A549 (cell line): Measurements from ENCODE around the gene COL5A1. TPM values are rescaled to one million over a fixed set of nuclear protein-coding genes. Genes with fewer than 3 reads are reported as not detected.

Source experiments
- ATAC-seq, 2 experiments: fragments of 200-7000 bp in 1 of 2; fragments of >200 bp in 1 of 2; cut with Nextera tagmentation in 1 of 2; cut with Tn5 transposase in 1 of 2; 3 replicates each; pipeline versions ENCODE4 v1.8.0 to v1.9.1; 2018 to 2020; ENCODE audit warnings: mild to moderate bottlenecking in 1 of 2, moderate library complexity in 1 of 2
- CTCF ChIA-PET: fragments of 300-600 bp; sonication (Branson Sonifier 250); formaldehyde crosslinking; extraction: SDS; loops from one replicate; lab custom pipeline; 2021; ENCODE audit warnings: antibody characterized with exemption, inconsistent platforms; lab: Yijun Ruan, JAX
- POLR2A ChIA-PET: fragments of 350-600 bp; formaldehyde crosslinking; extraction: SDS; loops from one replicate; lab custom pipeline; 2021; ENCODE audit warnings: antibody characterized with exemption, inconsistent platforms; lab: Yijun Ruan, JAX
- DNase-seq, 2 experiments: peaks; one replicate each; pipeline versions ENCODE4 v3.0.0 to v3.0.0-alpha.2; 2011 to 2016; ENCODE audit warnings: low read depth in 1 of 2, low spot score in 1 of 2
- FAIRE-seq: peaks from 2 replicates; lab custom pipeline; 2011; peaks lifted over from hg19 to GRCh38; lab: Jason Lieb, UNC
- H3K27ac ChIP-seq, 2 experiments: fragments of >200 bp; sonication (Bioruptor Twin); formaldehyde crosslinking; 3 replicates each; pipeline ENCODE4 v1.5.1; 2016 to 2017
- H3K4me1 ChIP-seq: fragments of >200 bp; sonication (Bioruptor Twin); formaldehyde crosslinking; 3 replicates; pipeline ENCODE4 v1.6.1; 2016
- H3K4me2 ChIP-seq: fragments of >200 bp; sonication (Bioruptor Twin); formaldehyde crosslinking; 3 replicates; pipeline ENCODE4 v1.6.1; 2016
- H3K4me3 ChIP-seq: fragments of >200 bp; sonication (Bioruptor Twin); formaldehyde crosslinking; 3 replicates; pipeline ENCODE4 v1.5.1; 2016
- H3K9me3 ChIP-seq: fragments of >200 bp; sonication (Bioruptor Twin); formaldehyde crosslinking; 3 replicates; pipeline ENCODE4 v1.6.1; 2016
- ATOH8 ChIP-seq: fragments of 250-450 bp; sonication (Bioruptor Pico); IDR thresholded peaks from 2 replicates; pipeline ENCODE4 v1.5.0; 2020; ENCODE audit warnings: low read depth, mild to moderate bottlenecking, moderate library complexity
- BCL3 ChIP-seq: fragments of >200 bp; sonication (Bioruptor Twin); formaldehyde crosslinking; IDR thresholded peaks from 3 replicates; pipeline ENCODE4 v1.6.1; 2016
- CBX8 ChIP-seq: fragments of 200-600 bp; sonication (generic); IDR thresholded peaks from 2 replicates; pipeline ENCODE4 v1.6.1; 2016
- CHD2 ChIP-seq: fragments of 150-350 bp; IDR thresholded peaks from 2 replicates; pipeline ENCODE4 v1.6.1; 2014; ENCODE audit warnings: low read length; ENCODE audit not compliant: partially characterized antibody
- CHD4 ChIP-seq: fragments of 200-600 bp; sonication (generic); IDR thresholded peaks from 2 replicates; pipeline ENCODE4 v1.6.1; 2016; ENCODE audit warnings: antibody characterized with exemption, mild to moderate bottlenecking, borderline replicate concordance
- EHF ChIP-seq: fragments of 250-450 bp; sonication (Bioruptor Pico); IDR thresholded peaks from 2 replicates; pipeline ENCODE4 v1.5.0; 2020; ENCODE audit warnings: mild to moderate bottlenecking
- EP300 ChIP-seq, 2 experiments: fragments of >200 bp; sonication (Bioruptor Twin); formaldehyde crosslinking; IDR thresholded peaks; 2 replicates in 1 of 2; 3 replicates in 1 of 2; pipeline ENCODE4 v1.6.1; 2016 to 2017
- FOSB ChIP-seq: fragments of 250-450 bp; sonication (Bioruptor Pico); IDR thresholded peaks from 2 replicates; pipeline ENCODE4 v1.5.0; 2020; ENCODE audit warnings: mild to moderate bottlenecking, moderate library complexity
- GATA3 ChIP-seq: IDR thresholded peaks from 2 replicates; pipeline ENCODE4 v1.6.1; 2012; ENCODE audit warnings: borderline replicate concordance
- HEYL ChIP-seq: fragments of 250-450 bp; sonication (Bioruptor Pico); IDR thresholded peaks from 2 replicates; pipeline ENCODE4 v1.8.0; 2021; ENCODE audit warnings: mild to moderate bottlenecking, moderate library complexity
- KDM1A ChIP-seq: fragments of 200-600 bp; sonication (generic); IDR thresholded peaks from 2 replicates; pipeline ENCODE4 v1.6.1; 2016; ENCODE audit warnings: low read depth, mild to moderate bottlenecking
- KDM5A ChIP-seq: fragments of 200-600 bp; sonication (generic); IDR thresholded peaks from 2 replicates; pipeline ENCODE4 v1.6.1; 2016; ENCODE audit warnings: antibody characterized with exemption, mild to moderate bottlenecking
- MAX ChIP-seq: IDR thresholded peaks from 2 replicates; pipeline ENCODE4 v1.6.1; 2012
- PBX3 ChIP-seq: IDR thresholded peaks from 2 replicates; pipeline ENCODE4 v1.6.1; 2012
- PHF8 ChIP-seq: fragments of 200-600 bp; sonication (generic); IDR thresholded peaks from 2 replicates; pipeline ENCODE4 v1.6.1; 2016; ENCODE audit warnings: low read depth, mild to moderate bottlenecking, antibody characterized with exemption, moderate library complexity, borderline replicate concordance
- RAD21 ChIP-seq, 2 experiments: fragments of >200 bp in 1 of 2; sonication (Bioruptor Twin) in 1 of 2; formaldehyde crosslinking in 1 of 2; IDR thresholded peaks in 1 of 2; conservative IDR thresholded peaks in 1 of 2; 2 replicates in 1 of 2; 3 replicates in 1 of 2; pipeline ENCODE4 v1.6.1; 2012 to 2018; ENCODE audit warnings: inconsistent platforms in 1 of 2
- RCOR1 ChIP-seq: fragments of 150-350 bp; IDR thresholded peaks from 2 replicates; pipeline ENCODE4 v1.6.1; 2014; ENCODE audit warnings: antibody characterized with exemption, low read length, low read depth
- REST ChIP-seq: fragments of 200-600 bp; sonication (generic); IDR thresholded peaks from 2 replicates; pipeline ENCODE4 v1.6.1; 2016; ENCODE audit warnings: antibody characterized with exemption, mild to moderate bottlenecking, moderate library complexity
- SREBF2 ChIP-seq: fragments of 450-650 bp; IDR thresholded peaks from 2 replicates; pipeline ENCODE4 v1.6.1; 2014; ENCODE audit warnings: mild to moderate bottlenecking, moderate library complexity
- USF2 ChIP-seq: fragments of 450-650 bp; IDR thresholded peaks from 2 replicates; pipeline ENCODE4 v1.6.1; 2014; ENCODE audit warnings: antibody characterized with exemption
- ZFP36 ChIP-seq: fragments of 450-650 bp; IDR thresholded peaks from 2 replicates; pipeline ENCODE4 v1.6.1; 2014; ENCODE audit warnings: borderline replicate concordance; ENCODE audit not compliant: partially characterized antibody
- WGBS: methylation state at CpG from one replicate; pipeline ENCODE4 v1.1.6; 2017; ENCODE audit errors: missing lambda C conversion rate; 5-methylcytosine and 5-hydroxymethylcytosine counted together
- polyA plus RNA-seq, 4 experiments: library from polyadenylated mRNA; depleted of rRNA in 3 of 4; stranded (reverse); fragments of >200 nt; fragmentation: RNase III in 1 of 4; extraction: RNeasy Plus Mini Kit Qiagen cat#74134 plus additional on column Dnase treatment in 1 of 4; gene quantifications; 2 replicates in 3 of 4; 3 replicates in 1 of 4; pipeline ENCODE4 v1.2.3, GENCODE V29; 2011 to 2017

The COL5A1 gene
- polyA plus RNA-seq, 2 of the 4 experiments (the other 2 are of a cell fraction): 16.1 to 67.5 TPM

- ATAC-seq: no peak
- Histone ChIP-seq H3K4me1 (no peaks in the 10 kb centered on the region), H3K4me2 (no peak overlapping the region), H3K4me3 (no peak overlapping the region), H3K9me3 (no peaks in the 10 kb centered on the region), H3K27ac (no peak overlapping the region)
- DNase-seq: no peak
- no peak for FAIRE-seq
- no peak for TF ChIP-seq GATA3
- TF ChIP-seq CBX8: no peak
- no peak for TF ChIP-seq MAX
- no peak for TF ChIP-seq ATOH8 (CRISPR knock-in tag)
- TF ChIP-seq HEYL (CRISPR knock-in tag): no peak
- no peak for TF ChIP-seq KDM5A
- no peak for TF ChIP-seq EP300 (IDR thresholded peaks at IDR 0.05)
- no peak for TF ChIP-seq EHF (CRISPR knock-in tag)
- TF ChIP-seq CHD2: no peak
- no peak for TF ChIP-seq CHD4
- POLR2A ChIA-PET: no interaction called here
- CTCF ChIA-PET: no interaction called here
- WGBS: 86% methylated on average over 19 of the region's 25 CpGs
These were observed 193.4 kb downstream of the COL5A1 start for GRCh38 chr9:134834957-134835419.

- H3K9me3 ChIP-seq: no peaks in the 10 kb centered on the region
- WGBS: 79% methylated on average over 13 of the region's 16 CpGs
These were observed 193.8 kb downstream of the COL5A1 start for GRCh38 chr9:134835448-134835847.

More at GRCh38 chr9:134835448-134835847, 193.8 kb downstream of the COL5A1 start:
- TF ChIP-seq RAD21 (conservative IDR thresholded peaks at IDR 0.05 in 1 of 2, IDR thresholded peaks at IDR 0.05 in 1 of 2) (no peak), ZFP36 (no peak), EHF (CRISPR knock-in tag) (no peak), USF2 (no peak), RCOR1 (no peak), PBX3 (no peak), PHF8 (no peak), KDM1A (no peak), SREBF2 (no peak), REST (no peak), BCL3 (no peak), FOSB (CRISPR knock-in tag) (no peak)
- TF ChIP-seq, all 56 proteins: peak for 0
- ChIA-PET CTCF (no interaction called here), POLR2A (no interaction called here)
- Histone ChIP-seq H3K4me3 (no peak overlapping the region), H3K27ac (no peak overlapping the region), H3K4me1 (no peaks in the 10 kb centered on the region), H3K4me2 (no peak overlapping the region)
- ATAC-seq (no peak; a peak in 1 of 6 replicates), FAIRE-seq (no peak), DNase-seq (no peak)
